Endothelial cell of umbilical vein (primary cell): Measurements from ENCODE around the gene COX7A1. TPM values are rescaled to one million over a fixed set of nuclear protein-coding genes. Genes with fewer than 3 reads are reported as not detected.

Experiments
- BruUV-seq: library from RNA; stranded (reverse); fragments of 400-500 nt; replicated peaks from 2 replicates; lab custom pipeline; 2021; lab: Mats Ljungman, UMichigan
- CTCF ChIA-PET: fragments of 300-600, 350-600 bp; sonication (Branson Sonifier 250); formaldehyde crosslinking; loops from one replicate; lab custom pipeline; 2021; ENCODE audit warnings: antibody characterized with exemption, inconsistent platforms; lab: Charles Lee
- POLR2A ChIA-PET: fragments of 300-600, 350-600 bp; sonication (Branson Sonifier 250); formaldehyde crosslinking; loops from one replicate; lab custom pipeline; 2021; ENCODE audit warnings: antibody characterized with exemption, inconsistent platforms; lab: Charles Lee
- DNase-seq: peaks from one replicate; pipeline ENCODE4 v3.0.0-alpha.2; 2011; ENCODE audit warnings: low read depth, low spot score
- FAIRE-seq: peaks from 2 replicates; lab custom pipeline; 2011; peaks lifted over from hg19 to GRCh38; lab: Jason Lieb, UNC
- H2AFZ ChIP-seq: 2 replicates; pipeline ENCODE4 v1.6.0; 2012; ENCODE audit warnings: low read depth, low read length, control low read depth, inconsistent platforms
- H3K27ac ChIP-seq: 2 replicates; pipeline ENCODE4 v1.5.1; 2011; ENCODE audit warnings: low read depth, mild to moderate bottlenecking, control low read depth, low read length, moderate library complexity; ENCODE audit not compliant: insufficient read depth
- H3K27me3 ChIP-seq, 2 experiments: 2 replicates each; pipeline versions ENCODE4 v1.6.0 to v1.6.1; 2011; ENCODE audit warnings: low read length in 2 of 2, mixed read lengths in 1 of 2; ENCODE audit not compliant: control insufficient read depth in 2 of 2, insufficient read depth in 2 of 2
- H3K36me3 ChIP-seq, 2 experiments: 2 replicates in 1 of 2; 3 replicates in 1 of 2; pipeline ENCODE4 v1.5.1; 2011; ENCODE audit warnings: low read length in 2 of 2, mild to moderate bottlenecking in 1 of 2, moderate library complexity in 1 of 2; ENCODE audit not compliant: control insufficient read depth in 2 of 2, insufficient read depth in 2 of 2; ENCODE audit errors: extremely low read depth in 1 of 2
- H3K4me1 ChIP-seq: 3 replicates; pipeline ENCODE4 v1.5.1; 2011; ENCODE audit warnings: mild to moderate bottlenecking, low read length; ENCODE audit not compliant: control insufficient read depth, insufficient read depth; ENCODE audit errors: extremely low read depth
- H3K4me2 ChIP-seq: 2 replicates; pipeline ENCODE4 v1.6.1; 2011; ENCODE audit warnings: low read length, control low read depth, mixed read lengths; ENCODE audit not compliant: insufficient read depth
- H3K4me3 ChIP-seq, 3 experiments: fragments of 200-600 bp in 1 of 3; sonication (generic), shearing (Covaris generic) in 1 of 3; replicated peaks in 1 of 3; 2 replicates each; pipeline ENCODE4 v1.5.1; 2011 to 2016; ENCODE audit warnings: control low read depth in 3 of 3, low read length in 3 of 3, mild to moderate bottlenecking in 2 of 3, inconsistent platforms in 1 of 3, low read depth in 1 of 3, moderate library complexity in 1 of 3; ENCODE audit not compliant: insufficient read depth in 1 of 3
- H3K79me2 ChIP-seq: 2 replicates; pipeline ENCODE4 v1.6.0; 2012; ENCODE audit warnings: low read length, inconsistent platforms; ENCODE audit not compliant: control insufficient read depth, insufficient read depth
- H3K9ac ChIP-seq: replicated peaks from 2 replicates; pipeline ENCODE3; 2011; ENCODE audit warnings: low read length, control low read depth; ENCODE audit not compliant: insufficient read depth; ENCODE audit errors: extremely low read depth
- H3K9me1 ChIP-seq: replicated peaks from 3 replicates; pipeline ENCODE4 v1.6.0; 2011; ENCODE audit warnings: mild to moderate bottlenecking, low read length; ENCODE audit not compliant: control insufficient read depth, insufficient read depth; ENCODE audit errors: extremely low read depth
- H3K9me3 ChIP-seq: replicated peaks from 2 replicates; pipeline ENCODE4 v1.5.1; 2012; ENCODE audit warnings: low read length, inconsistent platforms; ENCODE audit not compliant: control insufficient read depth, insufficient read depth
- H4K20me1 ChIP-seq: replicated peaks from 2 replicates; pipeline ENCODE3; 2011; ENCODE audit warnings: mild to moderate bottlenecking, low read length; ENCODE audit not compliant: control insufficient read depth, insufficient read depth; ENCODE audit errors: extremely low read depth
- EZH2 ChIP-seq: IDR thresholded peaks from 2 replicates; pipeline ENCODE4 v1.6.1; 2012; ENCODE audit warnings: borderline replicate concordance, low read depth, mild to moderate bottlenecking, moderate library complexity, low read length, inconsistent platforms; ENCODE audit not compliant: severe bottlenecking
- FOS ChIP-seq: IDR thresholded peaks from 2 replicates; pipeline ENCODE4 v1.6.1; 2011; ENCODE audit warnings: mild to moderate bottlenecking, low read length, moderate library complexity, borderline replicate concordance; ENCODE audit not compliant: insufficient read depth
- GATA2 ChIP-seq: IDR thresholded peaks from 2 replicates; pipeline ENCODE4 v1.7.0; 2011; ENCODE audit warnings: low read depth, mild to moderate bottlenecking, moderate library complexity, mixed read lengths, low read length; ENCODE audit not compliant: insufficient read length, insufficient read depth
- JUN ChIP-seq: IDR thresholded peaks from 2 replicates; pipeline ENCODE4 v1.6.1; 2011; ENCODE audit warnings: borderline replicate concordance, low read depth; ENCODE audit not compliant: insufficient read length, insufficient read depth
- MYC ChIP-seq: IDR thresholded peaks from one replicate; pipeline ENCODE4 v1.6.1; 2011; ENCODE audit warnings: mild to moderate bottlenecking, low read depth, low read length
- POLR2A ChIP-seq: IDR thresholded peaks from 2 replicates; pipeline ENCODE4 v1.6.1; 2012; ENCODE audit warnings: low read depth, mild to moderate bottlenecking, control low read depth, low read length
- POLR2AphosphoS5 ChIP-seq: IDR thresholded peaks from 2 replicates; pipeline ENCODE4 v1.6.1; 2012; ENCODE audit warnings: low read depth, mild to moderate bottlenecking, control low read depth, low read length, moderate library complexity; ENCODE audit not compliant: insufficient read depth
- dilution Hi-C: fragments of 300-500 bp; cut with MboI; formaldehyde crosslinking; loops from one replicate; pipeline ENCODE4 v1.15.0; 2019; ENCODE audit warnings: low sequenced_read_pairs; ENCODE audit not compliant: extremely low pct_ligation_motif_present
- intact Hi-C: fragments of 100-400 bp; cut with micrococcal nuclease; formaldehyde crosslinking; loops from one replicate; pipeline ENCODE4 v1.10.0; 2022
- polyA plus RNA-seq, 4 experiments: library from polyadenylated mRNA; depleted of rRNA in 3 of 4; stranded (reverse) in 3 of 4; unstranded in 1 of 4; fragments of >200 nt; gene quantifications; 2 replicates each; pipeline versions ENCODE4 v1.2.1 to v1.2.3, GENCODE V29; 2011 to 2012; ENCODE audit warnings: missing spikeins in 1 of 4
- total RNA-seq: library from RNA; stranded (reverse); gene quantifications from 2 replicates; pipeline ENCODE4 v1.2.3, GENCODE V29; 2021
- TF ChIP-seq, protein P1 (sequence below): IDR thresholded peaks from 2 replicates; pipeline ENCODE4 v1.6.1; 2011; ENCODE audit not compliant: insufficient read depth, insufficient read length
- TF ChIP-seq, protein P2 (sequence below), 2 donors: IDR thresholded peaks; 1 replicate in 1 of 2; 2 replicates in 1 of 2; pipeline ENCODE4 v1.5.1; 2011; ENCODE audit warnings: low read length in 2 of 2, mild to moderate bottlenecking in 2 of 2, moderate library complexity in 2 of 2, control low read depth in 1 of 2, inconsistent platforms in 1 of 2, low read depth in 1 of 2; ENCODE audit not compliant: insufficient read depth in 1 of 2; ENCODE audit errors: extremely low read depth in 1 of 2

The COX7A1 gene
- total and polyA plus RNA-seq, 2 donors (not counting 3 experiments of a cell fraction or from before 2014, with no cell fraction given) = 10.6 to 35.2 TPM

- Histone ChIP-seq H3K36me3 (peaks cover 0 to 9% of the 10 kb centered on the region in 2 experiments), H2AFZ (peak overlapping the region; percentile 86), H3K79me2 (peaks cover 15% of the 10 kb centered on the region), H4K20me1 (no peaks in the 10 kb centered on the region), H3K27me3 (no peaks in the 10 kb centered on the region), H3K27ac (peak overlapping the region; percentile 68), H3K4me2 (peak overlapping the region; percentile 68), H3K9me3 (no peaks in the 10 kb centered on the region), H3K4me3 (peak overlapping the region; percentile 68 to 79 (median 72)), H3K9ac (peak overlapping the region; percentile 71), H3K9me1 (no peaks in the 10 kb centered on the region), H3K4me1 (peaks cover 15% of the 10 kb centered on the region)
- peak; percentile 53 for FAIRE-seq
- peak; percentile 39 for DNase-seq
- TF ChIP-seq, protein P1, sequence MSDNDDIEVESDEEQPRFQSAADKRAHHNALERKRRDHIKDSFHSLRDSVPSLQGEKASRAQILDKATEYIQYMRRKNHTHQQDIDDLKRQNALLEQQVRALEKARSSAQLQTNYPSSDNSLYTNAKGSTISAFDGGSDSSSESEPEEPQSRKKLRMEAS = no peak
- TF ChIP-seq FOS = no peak
- TF ChIP-seq MYC = no peak
- TF ChIP-seq POLR2A = no peak
- TF ChIP-seq EZH2 = no peak
- TF ChIP-seq JUN = no peak
- TF ChIP-seq POLR2AphosphoS5 = no peak
- TF ChIP-seq GATA2 = no peak
- TF ChIP-seq, protein P2, sequence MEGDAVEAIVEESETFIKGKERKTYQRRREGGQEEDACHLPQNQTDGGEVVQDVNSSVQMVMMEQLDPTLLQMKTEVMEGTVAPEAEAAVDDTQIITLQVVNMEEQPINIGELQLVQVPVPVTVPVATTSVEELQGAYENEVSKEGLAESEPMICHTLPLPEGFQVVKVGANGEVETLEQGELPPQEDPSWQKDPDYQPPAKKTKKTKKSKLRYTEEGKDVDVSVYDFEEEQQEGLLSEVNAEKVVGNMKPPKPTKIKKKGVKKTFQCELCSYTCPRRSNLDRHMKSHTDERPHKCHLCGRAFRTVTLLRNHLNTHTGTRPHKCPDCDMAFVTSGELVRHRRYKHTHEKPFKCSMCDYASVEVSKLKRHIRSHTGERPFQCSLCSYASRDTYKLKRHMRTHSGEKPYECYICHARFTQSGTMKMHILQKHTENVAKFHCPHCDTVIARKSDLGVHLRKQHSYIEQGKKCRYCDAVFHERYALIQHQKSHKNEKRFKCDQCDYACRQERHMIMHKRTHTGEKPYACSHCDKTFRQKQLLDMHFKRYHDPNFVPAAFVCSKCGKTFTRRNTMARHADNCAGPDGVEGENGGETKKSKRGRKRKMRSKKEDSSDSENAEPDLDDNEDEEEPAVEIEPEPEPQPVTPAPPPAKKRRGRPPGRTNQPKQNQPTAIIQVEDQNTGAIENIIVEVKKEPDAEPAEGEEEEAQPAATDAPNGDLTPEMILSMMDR (IDR thresholded peaks at IDR 0.05; ENCODE audit: extremely low read depth in 1 of 2, insufficient read depth in 1 of 2, low read depth in 1 of 2, low read length in 2 of 2) = no peak
- intact Hi-C loops = no loop called here
- POLR2A ChIA-PET = no interaction called here
- CTCF ChIA-PET = interaction anchor here (0.9 to 3.6 kb wide), 5 partner anchors 14 to 58 kb away, joined by 4 to 32 read pairs (median 5); no protein-coding TSS in a partner anchor
- dilution Hi-C loops = no loop called here
- BruUV-seq = TSS peak; percentile 41
Measured at GRCh38 chr19:36113894-36114720, 38.1 kb downstream of the COX7A1 start.
